ENCODE results near the gene PIK3C2B. TPM values are rescaled to one million over a fixed set of nuclear protein-coding genes. Genes with fewer than 3 reads are reported as not detected.
A peak's percentile ranks its signal among the peaks of the same experiment; 100 is the strongest.

Gene PIK3C2B
- total RNA-seq, 1 experiment from 2014 or later = 17.4 TPM

DNA sequence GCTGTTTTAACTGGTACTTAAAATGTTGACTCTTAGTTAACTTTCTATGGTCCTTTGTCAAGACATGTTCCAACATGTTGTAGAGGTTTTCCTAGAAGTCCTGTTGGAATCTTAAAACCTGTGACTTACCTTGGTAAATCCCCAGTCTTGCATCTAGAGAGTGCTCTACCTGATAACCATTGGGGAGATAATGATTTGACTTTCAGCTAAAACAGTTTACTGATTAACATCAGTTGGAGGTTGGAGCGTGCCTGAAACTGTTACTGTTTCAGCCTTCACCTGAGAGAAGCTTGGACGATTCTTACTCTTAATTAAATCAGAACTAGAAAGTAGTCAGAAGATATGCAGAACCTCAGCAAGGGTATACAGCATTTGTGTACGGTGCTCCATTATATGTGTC lies 30.4 kb upstream of the PIK3C2B start (continued):
- no peak for TF ChIP-seq TCF7L2 (IDR thresholded peaks at IDR 0.05; ENCODE audit: borderline replicate concordance, extremely low read depth, insufficient read depth, insufficient read length)
- TF ChIP-seq, protein P1, sequence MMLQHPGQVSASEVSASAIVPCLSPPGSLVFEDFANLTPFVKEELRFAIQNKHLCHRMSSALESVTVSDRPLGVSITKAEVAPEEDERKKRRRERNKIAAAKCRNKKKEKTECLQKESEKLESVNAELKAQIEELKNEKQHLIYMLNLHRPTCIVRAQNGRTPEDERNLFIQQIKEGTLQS (IDR thresholded peaks at IDR 0.05) = no peak

DNA sequence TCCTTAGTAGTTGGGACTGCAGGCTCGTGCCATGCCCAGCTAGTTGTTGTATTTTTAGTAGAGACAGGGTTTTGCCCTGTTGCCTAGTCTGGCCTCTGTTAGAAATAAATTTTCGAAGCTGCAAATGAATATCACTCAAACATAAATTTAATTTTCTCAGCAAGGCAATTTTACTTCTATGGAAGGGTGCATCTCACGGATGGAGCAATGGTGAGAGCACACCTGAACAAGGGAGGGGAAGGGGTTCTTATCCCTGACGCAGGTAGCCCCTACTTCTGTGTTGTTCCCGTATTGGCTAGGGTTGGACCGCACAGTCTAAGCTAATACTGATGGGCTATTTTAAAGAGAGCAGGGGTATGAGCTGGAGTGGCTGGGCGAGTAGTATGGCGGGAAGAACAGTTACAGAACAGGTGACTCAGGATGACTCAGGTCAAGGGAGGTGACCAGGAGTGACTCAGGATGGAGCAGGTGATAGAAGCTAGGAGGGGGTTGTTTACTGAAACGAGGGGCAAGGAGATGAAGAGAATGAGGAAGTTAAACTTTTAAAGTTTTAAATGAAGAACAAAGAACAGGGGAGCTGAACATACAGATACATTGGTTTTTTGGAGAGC lies 29.1 kb upstream of the PIK3C2B start:
- no peaks in the 10 kb centered on the region for H4K20me1 ChIP-seq (ENCODE audit: insufficient read depth)
- peaks cover 76% of the 10 kb centered on the region for H3K79me2 ChIP-seq (ENCODE audit: insufficient read depth, low read length)
- ChIA-PET RAD21 (ENCODE audit: low non-redundant PET in 1 of 2, low total read pairs in 2 of 2, uncharacterized antibody in 2 of 2, unreplicated experiment in 2 of 2) (no interaction called here), CTCF (interaction anchor here (1.2 to 1.5 kb wide), 2 partner anchors 43 to 283 kb away, joined by 3 to 4 read pairs; no protein-coding TSS in a partner anchor), POLR2A (interaction anchor here (2.6 kb wide), 1 partner anchor 8 kb away, joined by 13 read pairs; the partner anchor contains the start of gene MDM4)
- peak; percentile 55 for DNase-seq (ENCODE audit: low read depth, low spot score)
- H3K36me3 ChIP-seq (ENCODE audit: control insufficient read depth in 1 of 2, insufficient read depth in 2 of 2, low read length in 2 of 2) = peaks cover 14 to 59% of the 10 kb centered on the region in 2 experiments
- no peak overlapping the region for H3K4me3 ChIP-seq (replicated peaks in 1 of 2; ENCODE audit: low read depth in 1 of 2, low read length in 2 of 2)
- intact Hi-C loops (cut with micrococcal nuclease) = no loop called here
- H3K27me3 ChIP-seq (ENCODE audit: insufficient read depth, low read length) = no peaks in the 10 kb centered on the region
- no peak overlapping the region for H2AFZ ChIP-seq (ENCODE audit: low read depth, low read length, poor library complexity, severe bottlenecking)
- BruUV-seq (replicated peaks) = no TSS peak
- H3K4me1 ChIP-seq (ENCODE audit: control insufficient read depth in 1 of 2, insufficient read depth in 2 of 2, low read length in 2 of 2) = peaks cover 2 to 20% of the 10 kb centered on the region in 2 experiments; a peak in 3 of 4 replicates
- no peak overlapping the region for H3K9ac ChIP-seq (ENCODE audit: low read length)
- ATAC-seq = peak; percentile 80
- H3K4me2 ChIP-seq (ENCODE audit: low read length) = peak overlapping the region; percentile 37
- H3K9me2 ChIP-seq (ENCODE audit: insufficient read depth) = no peaks in the 10 kb centered on the region
- H3K9me3 ChIP-seq (ENCODE audit: control insufficient read depth in 1 of 2, insufficient read depth in 1 of 2, low read depth in 1 of 2, low read length in 2 of 2) = peaks cover 0 to 9% of the 10 kb centered on the region in 2 experiments; a peak in 1 of 4 replicates
- H3K27ac ChIP-seq (ENCODE audit: low read depth, low read length) = peak overlapping the region; percentile 8; the same call in 1 of the 2 replicates
- TF ChIP-seq CEBPB (IDR thresholded peaks at IDR 0.05; ENCODE audit: low read depth) = peak; percentile 31; the same call in 1 of the 2 replicates
- TF ChIP-seq RAD21 (IDR thresholded peaks at IDR 0.05; ENCODE audit: low read depth) = no peak
- TF ChIP-seq, protein P1 (IDR thresholded peaks at IDR 0.05) = no peak
- no peak for TF ChIP-seq SRF (IDR thresholded peaks at IDR 0.05; ENCODE audit: low read depth)
- no peak for TF ChIP-seq EGR1 (IDR thresholded peaks at IDR 0.05; ENCODE audit: low read depth)
- TF ChIP-seq POLR2A (IDR thresholded peaks at IDR 0.05; ENCODE audit: borderline replicate concordance, extremely low read depth, insufficient read depth, insufficient read length) = no peak
- peak; percentile 84 for TF ChIP-seq FOSL1 (IDR thresholded peaks at IDR 0.05; ENCODE audit: low read depth)
- no peak for TF ChIP-seq YY1 (IDR thresholded peaks at IDR 0.05; ENCODE audit: extremely low read depth, insufficient replicate concordance, low read depth, low read length)
- TF ChIP-seq, protein P2, sequence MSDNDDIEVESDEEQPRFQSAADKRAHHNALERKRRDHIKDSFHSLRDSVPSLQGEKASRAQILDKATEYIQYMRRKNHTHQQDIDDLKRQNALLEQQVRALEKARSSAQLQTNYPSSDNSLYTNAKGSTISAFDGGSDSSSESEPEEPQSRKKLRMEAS (IDR thresholded peaks at IDR 0.05) = no peak; the same call in 1 of the 2 replicates
- TF ChIP-seq CBX3 (IDR thresholded peaks at IDR 0.05; ENCODE audit: low read depth) = peak; percentile 98
- TF ChIP-seq ZNF274 (IDR thresholded peaks at IDR 0.05; ENCODE audit: low read depth, low read length) = no peak
- TF ChIP-seq, protein P3, sequence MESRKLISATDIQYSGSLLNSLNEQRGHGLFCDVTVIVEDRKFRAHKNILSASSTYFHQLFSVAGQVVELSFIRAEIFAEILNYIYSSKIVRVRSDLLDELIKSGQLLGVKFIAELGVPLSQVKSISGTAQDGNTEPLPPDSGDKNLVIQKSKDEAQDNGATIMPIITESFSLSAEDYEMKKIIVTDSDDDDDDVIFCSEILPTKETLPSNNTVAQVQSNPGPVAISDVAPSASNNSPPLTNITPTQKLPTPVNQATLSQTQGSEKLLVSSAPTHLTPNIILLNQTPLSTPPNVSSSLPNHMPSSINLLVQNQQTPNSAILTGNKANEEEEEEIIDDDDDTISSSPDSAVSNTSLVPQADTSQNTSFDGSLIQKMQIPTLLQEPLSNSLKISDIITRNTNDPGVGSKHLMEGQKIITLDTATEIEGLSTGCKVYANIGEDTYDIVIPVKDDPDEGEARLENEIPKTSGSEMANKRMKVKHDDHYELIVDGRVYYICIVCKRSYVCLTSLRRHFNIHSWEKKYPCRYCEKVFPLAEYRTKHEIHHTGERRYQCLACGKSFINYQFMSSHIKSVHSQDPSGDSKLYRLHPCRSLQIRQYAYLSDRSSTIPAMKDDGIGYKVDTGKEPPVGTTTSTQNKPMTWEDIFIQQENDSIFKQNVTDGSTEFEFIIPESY (IDR thresholded peaks at IDR 0.05; ENCODE audit: extremely low read depth, insufficient replicate concordance, low read length) = no peak
- no peak for TF ChIP-seq POLR2AphosphoS5 (IDR thresholded peaks at IDR 0.05; ENCODE audit: low read depth, low read length)
- TF ChIP-seq, protein P4, sequence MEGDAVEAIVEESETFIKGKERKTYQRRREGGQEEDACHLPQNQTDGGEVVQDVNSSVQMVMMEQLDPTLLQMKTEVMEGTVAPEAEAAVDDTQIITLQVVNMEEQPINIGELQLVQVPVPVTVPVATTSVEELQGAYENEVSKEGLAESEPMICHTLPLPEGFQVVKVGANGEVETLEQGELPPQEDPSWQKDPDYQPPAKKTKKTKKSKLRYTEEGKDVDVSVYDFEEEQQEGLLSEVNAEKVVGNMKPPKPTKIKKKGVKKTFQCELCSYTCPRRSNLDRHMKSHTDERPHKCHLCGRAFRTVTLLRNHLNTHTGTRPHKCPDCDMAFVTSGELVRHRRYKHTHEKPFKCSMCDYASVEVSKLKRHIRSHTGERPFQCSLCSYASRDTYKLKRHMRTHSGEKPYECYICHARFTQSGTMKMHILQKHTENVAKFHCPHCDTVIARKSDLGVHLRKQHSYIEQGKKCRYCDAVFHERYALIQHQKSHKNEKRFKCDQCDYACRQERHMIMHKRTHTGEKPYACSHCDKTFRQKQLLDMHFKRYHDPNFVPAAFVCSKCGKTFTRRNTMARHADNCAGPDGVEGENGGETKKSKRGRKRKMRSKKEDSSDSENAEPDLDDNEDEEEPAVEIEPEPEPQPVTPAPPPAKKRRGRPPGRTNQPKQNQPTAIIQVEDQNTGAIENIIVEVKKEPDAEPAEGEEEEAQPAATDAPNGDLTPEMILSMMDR (IDR thresholded peaks at IDR 0.05 in 2 of 3, conservative IDR thresholded peaks at IDR 0.05 in 1 of 3; ENCODE audit: borderline replicate concordance in 1 of 3, insufficient read depth in 1 of 3, low read depth in 2 of 3, low read length in 2 of 3) = no peak
- peak; percentile 36 for TF ChIP-seq SP1 (IDR thresholded peaks at IDR 0.05; ENCODE audit: low read depth)
- no peak for TF ChIP-seq EZH2 (IDR thresholded peaks at IDR 0.05)
- TF ChIP-seq TCF7L2 (IDR thresholded peaks at IDR 0.05; ENCODE audit: borderline replicate concordance, extremely low read depth, insufficient read depth, insufficient read length) = no peak
- no peak for TF ChIP-seq SIN3A (IDR thresholded peaks at IDR 0.05; ENCODE audit: low read depth)
- no peak for TF ChIP-seq EZH2phosphoT487 (IDR thresholded peaks at IDR 0.05; ENCODE audit: borderline replicate concordance)
- peak; percentile 67 for TF ChIP-seq JUND (IDR thresholded peaks at IDR 0.05)
- TF ChIP-seq ELF1 (IDR thresholded peaks at IDR 0.05; ENCODE audit: borderline replicate concordance, low read depth) = no peak
- TF ChIP-seq ZFX (IDR thresholded peaks at IDR 0.05) = no peak
